M059J (cell line): Measurements from ENCODE around the gene ACSBG1. TPM values are rescaled to one million over a fixed set of nuclear protein-coding genes. Genes with fewer than 3 reads are reported as not detected.
A peak's percentile ranks its signal among the peaks of the same experiment; 100 is the strongest.

Experiments
- DNase-seq: peaks from one replicate; pipeline ENCODE4 v3.0.0-alpha.2; 2012; ENCODE audit warnings: low read depth
- total RNA-seq: library from RNA; depleted of rRNA; stranded (reverse); fragments of >200 nt; shearing (Covaris generic); gene quantifications from 2 replicates; pipeline ENCODE4 v1.2.3, GENCODE V29; 2014

ACSBG1 gene
- total RNA-seq, 1 experiment from 2014 or later: not detected

DNA sequence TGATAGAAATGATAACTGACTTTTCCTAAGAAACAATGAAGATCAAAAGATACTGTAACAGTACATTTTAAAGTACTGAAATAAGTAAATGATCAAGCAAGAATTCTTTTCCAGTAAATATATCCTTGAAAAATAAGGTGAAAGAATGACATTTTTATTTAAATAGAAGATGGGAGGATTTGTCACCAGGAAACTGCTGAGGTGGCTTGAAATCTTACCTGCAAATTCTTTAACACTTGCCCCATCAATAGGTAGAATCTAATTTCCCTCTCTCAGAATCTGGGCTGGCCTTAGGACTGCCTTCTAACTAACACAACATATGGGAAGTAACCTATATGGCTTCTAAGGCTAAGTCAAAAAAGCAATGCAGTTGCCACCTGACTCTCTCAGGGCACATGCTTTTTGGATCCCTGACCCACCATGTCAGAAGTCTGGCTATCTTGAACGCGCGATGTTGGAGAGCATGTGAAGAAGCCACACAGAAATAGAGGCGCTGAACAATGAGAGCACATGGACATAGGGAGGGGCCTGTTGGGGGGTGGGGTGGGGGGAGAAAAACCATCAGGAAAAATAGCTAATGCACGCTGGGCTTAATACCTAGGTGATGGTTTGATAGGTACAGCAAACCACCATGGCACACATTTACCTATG is 11.5 kb downstream of the ACSBG1 start:
- no peak for DNase-seq

DNA sequence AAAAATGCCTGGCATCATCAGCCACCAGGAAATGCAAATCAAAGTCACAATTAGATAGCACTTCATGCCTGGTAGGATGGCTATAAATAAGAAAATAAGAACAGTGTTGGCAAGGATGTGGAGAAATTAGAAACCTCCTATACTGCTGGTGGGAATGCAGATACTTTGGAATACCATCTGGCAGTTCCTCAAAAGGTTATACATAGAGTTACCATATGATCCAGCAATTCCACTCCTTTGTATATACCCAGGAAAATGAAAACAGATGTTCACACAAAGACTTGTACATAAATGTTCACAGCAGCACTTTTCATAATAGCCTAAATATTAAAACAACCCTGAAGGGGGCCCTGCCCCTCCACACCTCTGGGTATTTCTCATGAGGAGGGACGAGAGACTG is 13.7 kb downstream of the ACSBG1 start:
- no peak for DNase-seq

DNA sequence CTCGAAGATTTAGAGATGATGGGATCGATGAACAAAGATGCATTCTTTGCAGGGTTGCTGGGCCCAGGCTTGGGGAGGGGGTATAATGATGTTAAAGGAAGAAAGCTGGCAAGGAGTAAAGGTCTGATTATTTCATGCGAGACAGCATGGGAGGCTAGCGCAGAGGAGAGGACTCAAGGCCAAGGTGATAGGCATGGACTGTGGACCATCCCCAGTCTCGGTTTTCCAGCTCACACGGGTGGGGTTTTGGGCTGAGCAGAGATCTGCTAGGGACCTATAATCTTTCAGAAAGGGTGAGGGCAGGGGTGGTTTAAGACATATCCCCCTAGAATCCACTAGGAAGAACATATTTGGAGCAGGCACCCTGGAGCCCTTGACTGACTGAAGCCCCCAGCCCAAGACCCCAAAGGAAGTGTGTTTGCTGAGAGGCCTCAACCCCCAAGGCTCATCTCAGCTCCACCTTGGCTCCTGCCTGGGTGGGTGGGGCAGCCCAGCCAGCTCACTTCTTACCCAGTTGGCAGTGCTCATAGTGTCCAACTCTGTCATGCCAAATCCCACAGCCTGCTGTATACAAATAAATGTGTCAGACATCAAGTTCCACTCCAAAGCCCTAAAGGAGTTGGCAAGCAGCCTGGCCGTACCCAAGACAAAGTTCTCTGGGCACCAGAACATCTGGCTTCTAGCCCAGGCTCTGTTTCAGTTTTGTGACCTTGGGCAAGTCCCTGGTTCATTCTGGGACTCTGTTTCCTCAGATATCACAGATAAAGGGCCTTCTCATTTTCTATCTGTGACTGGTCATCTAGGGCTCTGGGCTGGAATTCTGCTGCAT is 17.9 kb downstream of the ACSBG1 start:
- peak; percentile 98 for DNase-seq

DNA sequence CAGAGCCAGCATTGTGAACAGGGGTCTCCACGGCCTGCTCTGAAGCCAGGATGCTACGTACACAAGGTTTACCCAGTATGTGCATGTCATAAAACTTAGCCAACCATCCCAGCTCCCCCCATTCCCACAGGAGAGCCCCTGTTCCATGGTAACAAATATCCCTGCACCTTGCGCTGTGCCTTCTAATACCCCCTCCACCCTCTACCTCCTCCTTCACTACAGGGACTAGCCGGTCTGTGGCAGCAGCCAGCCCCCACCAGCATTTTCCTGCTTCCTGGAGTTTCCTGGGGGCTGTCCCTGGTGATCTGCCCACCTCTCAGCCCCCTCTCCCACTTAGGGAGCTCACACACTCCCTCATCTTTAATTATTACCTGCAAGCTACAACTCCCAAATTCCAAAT is 20.4 kb downstream of the ACSBG1 start:
- no peak for DNase-seq

DNA sequence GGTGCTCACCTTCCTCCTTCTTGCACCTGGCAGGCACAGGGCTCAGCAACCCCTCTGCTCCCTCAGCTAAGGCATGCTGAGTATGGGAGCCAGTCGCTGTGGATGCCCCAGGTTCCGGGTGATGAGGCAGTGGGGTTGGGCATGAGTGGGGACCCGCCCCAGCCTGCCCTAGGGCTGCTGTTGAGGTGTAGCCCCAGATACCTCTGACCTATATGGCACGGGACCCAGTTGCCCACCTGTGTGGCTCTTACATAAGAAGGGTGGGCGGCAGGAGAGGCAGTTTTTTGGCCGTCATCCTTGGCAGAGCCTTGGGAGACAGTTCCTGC is 21.0 kb downstream of the ACSBG1 start:
- DNase-seq: no peak

DNA sequence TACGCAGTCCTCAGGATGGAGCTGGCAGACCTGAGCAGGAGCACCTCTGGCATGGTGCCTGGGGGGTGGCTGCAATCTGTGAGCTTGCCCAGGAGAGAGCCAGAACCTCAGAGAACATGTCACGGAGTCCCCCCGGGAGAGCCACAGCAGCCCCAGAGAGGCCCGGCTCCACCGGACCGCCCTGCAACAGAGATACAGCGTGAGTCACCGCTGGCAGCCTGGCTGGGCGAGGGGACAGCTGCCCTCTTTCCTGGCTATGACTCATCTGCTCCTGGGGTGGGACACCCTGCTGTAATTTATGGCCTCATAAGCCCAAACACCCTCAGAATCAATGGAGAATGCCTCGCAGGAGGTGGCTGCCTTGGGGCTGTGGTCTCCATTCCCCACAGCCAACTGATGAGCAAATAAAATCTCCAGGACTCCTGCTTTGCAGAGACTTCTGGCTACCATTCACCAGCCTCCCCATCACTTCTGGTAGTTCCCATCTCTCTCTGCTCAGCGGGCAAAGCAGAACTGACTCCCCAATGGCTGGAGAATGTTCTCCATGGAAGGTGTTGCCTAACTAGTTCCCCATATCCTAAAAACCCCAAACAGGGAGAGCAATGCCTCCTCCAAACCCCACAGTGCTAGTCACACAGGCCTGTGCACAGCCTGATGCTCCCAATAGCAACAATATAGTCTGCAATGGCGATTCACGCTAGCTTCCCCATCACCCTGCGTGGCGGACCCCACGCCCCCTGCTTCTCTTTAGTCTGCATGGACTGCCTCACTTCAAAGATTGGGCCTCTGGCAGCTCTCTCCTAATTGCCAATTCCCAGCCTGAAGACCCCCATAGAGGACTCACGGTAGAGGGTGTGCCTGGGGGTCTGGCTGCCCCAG is 21.6 kb downstream of the ACSBG1 start:
- DNase-seq: peak; percentile 94

DNA sequence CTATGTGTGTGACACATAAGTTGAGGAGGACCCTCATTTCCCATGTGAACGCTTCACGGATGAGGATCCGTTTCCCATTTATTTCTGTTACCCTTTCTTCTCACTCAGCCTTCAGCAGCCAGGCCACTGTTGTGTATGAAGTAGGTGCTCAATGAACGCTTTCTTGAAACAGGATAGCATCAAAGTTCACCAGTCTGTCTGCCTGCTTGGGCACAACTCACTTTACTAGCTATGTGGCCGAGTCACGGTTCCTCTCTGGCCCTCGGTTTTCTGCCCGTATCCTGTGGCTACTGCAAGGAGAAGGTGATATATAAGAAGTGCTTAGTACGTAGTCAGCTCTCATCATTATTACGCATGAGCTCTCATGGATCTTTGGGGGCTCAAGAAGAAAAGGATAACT is 22.4 kb downstream of the ACSBG1 start:
- DNase-seq: peak; percentile 44

DNA sequence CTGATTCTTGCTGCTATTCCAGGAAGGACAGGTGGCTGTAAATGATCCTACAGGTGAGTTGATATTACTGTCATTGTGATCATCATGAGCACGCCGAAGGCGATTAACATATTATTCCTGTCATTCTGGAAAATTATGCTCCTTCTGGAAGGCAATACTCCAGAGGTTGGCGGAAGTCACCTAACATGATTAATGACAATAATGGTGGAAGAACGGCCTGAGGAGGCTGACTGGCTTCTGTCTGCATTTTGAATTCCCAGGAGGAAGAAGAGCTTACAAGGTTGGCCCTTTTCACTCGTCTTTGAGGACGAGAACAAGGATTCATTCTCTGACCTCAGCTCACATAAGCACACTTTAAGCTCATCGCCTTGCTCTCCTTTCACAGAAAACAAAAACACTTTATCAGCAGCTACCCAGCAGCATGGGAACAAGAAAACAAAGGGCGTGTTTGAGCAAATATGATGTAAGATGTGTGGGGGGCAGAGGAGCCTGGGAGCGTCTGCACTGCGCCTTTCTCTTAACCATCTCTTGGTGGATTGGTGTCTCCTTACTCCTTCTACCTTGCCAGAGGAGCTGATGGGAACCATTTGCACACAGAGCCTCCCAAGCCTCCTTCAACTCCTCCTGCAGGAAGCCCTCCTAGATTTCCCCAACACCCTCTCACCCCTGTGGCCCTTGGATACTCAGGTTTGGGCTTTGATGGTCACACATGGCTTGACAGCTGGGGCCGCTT is 23.0 kb downstream of the ACSBG1 start:
- no peak for DNase-seq

DNA sequence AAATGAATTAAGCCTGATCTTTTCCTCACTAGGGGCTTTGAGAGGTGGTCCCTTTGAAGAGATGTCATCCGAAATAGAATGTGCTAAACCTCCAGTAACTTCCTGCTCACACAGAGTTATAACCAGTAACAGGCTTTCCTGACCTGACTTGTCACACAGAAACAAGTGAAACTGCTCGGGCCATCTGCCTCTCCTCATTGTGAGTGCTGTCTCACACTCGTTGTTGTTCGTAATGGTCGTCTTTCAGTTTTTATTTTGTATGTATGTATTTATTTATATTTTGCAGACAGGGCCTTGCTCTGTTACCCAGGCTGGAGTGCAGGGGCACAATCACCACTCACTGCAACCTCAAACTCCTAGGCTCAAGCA is 24.0 kb downstream of the ACSBG1 start:
- DNase-seq: no peak

DNA sequence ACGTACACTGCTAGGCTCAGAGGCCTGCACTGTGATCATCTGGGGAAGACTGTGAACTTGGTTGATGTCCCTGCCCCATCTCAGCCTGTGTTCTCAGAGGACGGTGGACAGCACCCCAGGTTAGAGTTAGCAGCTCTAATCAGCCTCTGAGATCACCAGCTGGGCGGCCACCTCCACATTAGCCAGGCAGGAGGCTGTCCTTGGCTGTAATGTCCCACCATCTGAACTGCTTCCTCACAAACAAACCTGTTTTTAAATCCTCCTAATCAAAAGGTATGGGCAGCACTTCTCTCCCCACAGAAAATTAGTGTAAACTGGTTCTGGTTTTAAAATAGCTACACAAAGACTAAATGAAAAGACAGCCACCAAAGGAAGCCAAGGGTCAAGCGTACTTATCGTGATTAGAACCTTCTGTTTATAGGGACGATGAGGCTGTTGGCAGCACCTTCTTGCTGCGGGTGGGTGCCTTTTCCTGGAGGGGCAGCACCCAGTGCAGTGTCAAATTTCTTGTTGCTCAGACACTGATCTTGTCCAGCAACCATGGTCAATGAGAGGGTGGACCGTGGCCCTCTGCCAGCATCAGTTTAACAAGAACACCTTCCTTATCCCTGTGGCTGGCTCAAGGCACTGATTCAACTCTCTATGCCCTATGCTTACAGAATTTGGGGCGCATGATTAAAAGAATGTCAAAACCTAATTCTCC is 24.6 kb downstream of the ACSBG1 start:
- DNase-seq: peak; percentile 50

DNA sequence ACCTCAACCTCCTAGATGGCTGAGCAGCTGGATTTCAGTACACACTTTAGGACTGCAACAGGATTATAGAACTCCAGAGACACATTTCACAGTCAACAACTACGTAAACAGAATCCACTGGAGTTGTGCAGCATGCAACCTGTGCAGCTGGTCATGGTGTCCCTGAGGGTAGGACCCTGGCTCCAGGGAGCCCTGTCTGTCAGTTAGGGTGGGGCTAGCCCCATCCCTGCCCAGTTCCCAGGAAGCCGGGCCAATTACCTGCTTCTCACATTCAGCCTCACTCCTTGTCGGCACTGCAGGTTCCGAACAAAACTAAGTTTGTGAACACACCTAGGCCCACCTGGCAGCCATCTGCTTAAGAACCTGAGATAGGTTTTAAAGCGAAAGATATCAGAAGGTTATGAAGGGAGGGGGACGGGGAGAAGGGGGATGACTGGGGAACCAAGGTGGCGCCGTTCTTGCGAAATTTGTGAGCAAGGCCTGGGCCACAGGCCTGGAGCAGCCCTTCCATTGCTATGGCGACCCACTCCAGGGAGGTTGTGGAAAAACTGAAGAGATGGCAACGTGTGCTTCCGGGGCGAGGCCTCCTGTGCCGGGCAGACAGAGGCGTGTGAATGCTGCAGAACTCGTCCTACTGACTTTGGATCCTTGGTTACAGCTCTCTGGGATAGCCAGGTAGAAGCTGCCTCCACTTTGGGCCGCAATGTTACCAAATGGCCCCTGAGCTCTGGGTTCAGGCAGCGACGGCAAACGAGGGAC is 25.3 kb downstream of the ACSBG1 start:
- DNase-seq: no peak

DNA sequence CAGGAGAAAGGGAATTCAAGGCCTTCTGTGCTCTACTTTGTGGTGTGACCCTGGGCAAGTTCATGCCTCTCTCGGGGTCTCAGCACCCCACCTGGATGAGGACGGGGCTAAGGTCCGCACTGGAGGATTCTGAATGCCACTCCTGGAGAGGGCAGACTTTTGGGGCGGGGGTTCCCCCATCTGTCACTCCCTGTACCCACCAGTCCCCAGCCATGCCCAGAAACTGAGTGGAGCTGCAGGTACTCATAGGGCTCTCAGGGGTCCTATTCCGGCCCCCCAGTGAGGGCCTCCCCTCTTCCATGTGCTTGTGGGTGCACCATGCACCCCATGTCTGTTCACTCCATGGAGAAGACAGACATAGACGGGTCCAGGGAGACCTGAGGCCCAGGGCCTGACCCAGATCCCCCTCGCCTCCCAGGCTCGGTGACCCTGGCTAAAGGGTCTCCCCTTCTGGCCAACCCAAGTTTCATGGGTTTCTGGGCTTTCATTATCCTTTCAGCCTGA is 26.0 kb downstream of the ACSBG1 start:
- no peak for DNase-seq

DNA sequence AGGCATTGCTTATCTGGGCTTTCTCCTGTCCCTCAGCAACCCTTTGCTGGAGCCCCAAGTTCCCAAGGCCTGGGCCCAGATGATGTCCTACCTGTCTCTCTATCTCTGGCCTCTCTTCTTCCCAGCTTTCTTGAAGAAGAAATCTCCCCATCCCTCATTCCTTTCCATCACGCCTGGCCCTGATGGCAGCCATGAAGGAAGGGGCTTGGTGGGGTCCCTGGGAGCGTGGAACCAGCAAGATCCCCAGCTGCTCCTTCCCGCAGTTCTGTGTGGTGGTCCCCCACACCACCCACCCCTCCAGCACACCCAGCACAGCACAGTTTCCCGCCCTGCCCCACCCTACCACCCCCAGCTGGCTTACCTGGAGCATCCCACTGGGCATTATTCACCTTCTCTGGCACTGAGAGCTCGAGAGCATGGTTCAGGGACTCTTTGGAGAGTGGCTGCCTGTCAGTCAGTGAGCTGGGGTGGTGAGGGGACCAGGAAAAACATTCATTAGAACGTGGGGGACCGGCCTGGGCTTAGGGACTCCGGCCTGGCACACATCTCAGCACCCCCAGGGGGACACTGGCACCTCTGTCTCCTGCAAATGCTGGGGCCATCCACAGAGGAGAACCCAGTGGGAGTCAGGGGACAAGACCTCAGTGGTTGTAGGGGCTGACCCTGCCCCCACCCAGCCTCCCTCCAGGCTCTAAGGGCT is 26.6 kb downstream of the ACSBG1 start:
- no peak for DNase-seq

DNA sequence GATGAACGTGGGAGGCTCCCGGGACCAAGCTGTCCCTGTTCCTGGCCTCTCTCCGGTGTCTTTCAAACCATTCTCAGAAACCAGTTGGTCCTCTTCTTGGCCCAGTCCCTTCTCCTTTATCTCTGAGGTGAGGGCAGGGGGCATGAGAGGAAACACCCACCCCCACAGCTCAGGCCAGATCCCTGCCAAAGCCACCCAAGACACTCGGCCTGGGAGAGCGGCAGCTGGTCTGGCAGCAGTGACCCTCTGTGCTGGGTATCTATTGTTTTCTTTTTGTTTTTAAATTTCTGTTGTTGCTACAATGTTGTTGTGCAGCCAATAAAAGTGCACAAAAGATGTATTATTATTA is 27.3 kb downstream of the ACSBG1 start:
- DNase-seq: no peak

DNA sequence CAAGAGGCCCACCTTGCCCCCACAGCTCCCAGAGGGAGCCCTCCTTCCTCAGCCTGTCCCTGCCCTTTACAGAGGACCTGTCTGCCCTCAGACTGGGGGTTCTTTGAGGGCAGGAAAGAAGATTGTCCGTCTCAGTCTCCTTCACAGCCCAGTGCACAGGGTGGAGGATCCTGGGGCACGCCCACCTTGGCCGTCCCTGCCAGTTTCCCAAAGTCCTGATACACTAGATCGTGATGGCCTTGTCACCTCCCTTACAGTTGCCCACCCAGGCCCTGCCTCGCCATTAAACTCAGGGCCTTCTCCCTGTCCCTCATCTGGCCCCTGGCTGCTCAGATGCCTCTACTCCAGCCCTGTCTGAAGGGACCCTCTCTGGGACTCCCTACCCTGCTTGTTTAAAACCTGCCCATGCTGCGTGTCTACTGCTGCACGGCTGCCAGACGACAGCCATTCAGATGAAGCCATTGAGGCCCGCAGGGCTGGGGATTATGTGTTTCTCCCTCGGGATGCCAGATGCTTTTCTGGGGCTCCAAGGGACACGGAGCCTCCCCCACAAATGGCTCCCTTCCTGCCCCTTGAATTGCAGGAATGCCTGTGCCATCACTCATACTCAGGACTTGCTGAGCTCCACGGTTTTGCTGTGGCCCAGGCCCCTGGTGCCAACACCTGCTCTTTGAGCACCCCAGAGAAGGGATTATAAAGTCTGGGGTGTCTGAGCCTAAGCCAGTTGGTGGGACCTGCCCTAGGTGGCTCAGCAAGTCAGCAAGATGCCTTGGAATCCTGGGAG is 27.8 kb downstream of the ACSBG1 start:
- peak; percentile 52 for DNase-seq

DNA sequence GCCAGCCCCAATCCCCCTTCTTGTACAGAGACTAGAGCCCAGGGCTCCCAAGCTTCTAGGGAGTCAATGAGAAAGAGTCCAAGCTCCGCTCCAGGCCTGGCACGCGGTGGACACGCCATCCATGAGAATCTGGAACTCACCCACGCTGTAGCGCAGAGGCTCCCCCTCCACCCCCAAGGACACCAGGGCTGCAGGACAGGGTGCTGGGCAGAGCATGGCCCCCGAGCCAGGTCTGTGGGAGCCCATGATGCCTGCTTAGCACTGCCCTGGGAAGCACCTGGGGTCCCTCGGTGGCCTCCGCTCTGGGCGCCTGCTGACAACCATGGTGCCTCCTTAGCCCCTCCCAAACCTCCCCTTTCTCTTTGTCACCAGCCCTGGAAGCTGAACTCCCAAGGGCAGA is 28.5 kb downstream of the ACSBG1 start:
- no peak for DNase-seq

DNA sequence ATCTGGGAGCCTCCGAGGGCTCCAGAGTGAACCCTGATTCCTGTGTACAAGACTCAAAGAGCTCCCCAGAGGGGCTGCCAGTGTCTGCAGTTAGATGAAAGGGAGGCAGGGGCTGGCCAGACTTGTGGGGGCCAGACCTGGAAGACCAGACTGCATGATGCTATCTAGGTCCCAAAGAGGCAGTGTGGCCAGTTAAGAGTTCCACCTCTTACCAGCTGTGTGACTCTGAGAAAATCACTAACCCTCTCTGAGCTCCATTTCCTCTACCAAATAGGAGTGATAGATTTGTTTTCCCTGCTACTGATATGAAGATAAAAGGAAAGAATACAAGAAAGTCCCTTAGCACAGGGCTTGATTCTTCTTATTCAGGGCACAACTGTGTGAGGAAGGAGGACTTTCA is 29.0 kb downstream of the ACSBG1 start:
- no peak for DNase-seq

DNA sequence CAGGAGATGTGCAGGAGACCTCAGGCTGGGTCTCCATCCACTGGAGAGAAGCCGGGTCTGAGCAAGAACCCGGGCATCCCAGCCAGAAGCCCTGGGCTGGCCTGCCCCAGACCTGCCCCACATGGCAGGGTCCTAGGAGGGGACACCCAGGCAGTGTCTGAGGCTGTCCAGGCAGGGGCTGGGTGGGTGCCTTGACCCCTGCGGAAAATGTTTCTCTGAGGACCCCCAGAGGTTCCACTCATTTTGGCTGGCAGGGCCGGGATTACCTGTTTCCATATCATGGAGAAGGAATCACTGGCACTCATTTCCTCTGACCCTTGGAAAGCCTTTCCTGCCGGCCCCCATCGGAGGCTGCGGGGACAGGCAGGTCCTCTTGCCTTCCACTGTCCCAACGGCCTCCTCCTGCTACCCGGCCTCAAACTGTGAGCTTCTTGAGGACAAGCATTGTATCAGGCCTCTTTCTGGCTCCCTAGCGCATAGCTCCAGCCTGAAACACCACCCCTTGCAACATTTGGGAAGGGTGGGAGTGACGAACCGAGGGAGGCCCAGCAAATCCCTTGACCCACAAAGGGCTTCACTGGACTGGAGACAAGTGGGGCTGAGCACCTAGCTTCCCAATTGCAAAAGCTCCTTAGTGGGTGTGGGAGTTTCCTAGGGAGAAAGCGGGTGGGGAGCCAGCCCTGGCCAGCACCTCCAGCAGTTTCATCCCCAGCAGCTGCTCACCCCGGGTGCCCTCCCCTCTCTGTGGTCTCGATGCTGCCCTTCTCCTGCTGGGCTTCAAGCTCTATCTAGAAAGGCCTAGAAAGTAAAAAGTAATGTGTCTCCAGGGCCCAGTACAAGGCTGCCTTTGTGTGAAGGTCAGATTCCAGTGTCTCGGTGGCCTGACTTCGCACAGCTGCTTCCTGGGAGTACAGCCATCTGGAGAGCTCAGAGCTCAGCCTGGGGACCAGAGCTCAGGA is 29.7 kb downstream of the ACSBG1 start:
- no peak for DNase-seq
